ENCODE measurements around the gene NEURL1B. TPM values are rescaled to one million over a fixed set of nuclear protein-coding genes. Genes with fewer than 3 reads are reported as not detected.
A peak's percentile ranks its signal among the peaks of the same experiment; 100 is the strongest.

Gene NEURL1B
- polyA plus RNA-seq, 2 of the 4 experiments (the other 2 are of a cell fraction) = 0.89 to 2.1 TPM

GRCh38 chr5:172713113-172713808, 72.2 kb downstream of the NEURL1B start (continued):
- TF ChIP-seq, protein P1, sequence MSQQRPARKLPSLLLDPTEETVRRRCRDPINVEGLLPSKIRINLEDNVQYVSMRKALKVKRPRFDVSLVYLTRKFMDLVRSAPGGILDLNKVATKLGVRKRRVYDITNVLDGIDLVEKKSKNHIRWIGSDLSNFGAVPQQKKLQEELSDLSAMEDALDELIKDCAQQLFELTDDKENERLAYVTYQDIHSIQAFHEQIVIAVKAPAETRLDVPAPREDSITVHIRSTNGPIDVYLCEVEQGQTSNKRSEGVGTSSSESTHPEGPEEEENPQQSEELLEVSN (IDR thresholded peaks at IDR 0.05; ENCODE audit: borderline replicate concordance, low read depth) = no peak
- no peak for TF ChIP-seq CHD2 (IDR thresholded peaks at IDR 0.05; ENCODE audit: low read length, partially characterized antibody)

- Histone ChIP-seq H3K4me3 (no peak overlapping the region), H3K9me3 (no peaks in the 10 kb centered on the region), H3K4me2 (peak overlapping the region; percentile 65), H3K27ac (peak overlapping the region; percentile 98), H3K4me1 (peaks cover 45% of the 10 kb centered on the region)
- no peak for FAIRE-seq
- ChIA-PET CTCF (interaction anchor here (0.6 to 11.9 kb wide), 77 partner anchors 7 to 1580 kb away, joined by 3 to 480 read pairs (median 6); partner anchors contain the start of genes ATP6V0E1, DUSP1 and RPL26L1), POLR2A (interaction anchor here (0.7 to 1.9 kb wide), 11 partner anchors 51 to 270 kb away, joined by 3 to 68 read pairs (median 4); partner anchors contain the start of genes ATP6V0E1 and DUSP1)
- no peak for DNase-seq (ENCODE audit: low read depth in 1 of 2, low spot score in 1 of 2)
- 70% methylated on average over 8 of the region's 9 CpGs for WGBS (ENCODE audit: missing lambda C conversion rate)
- no peak for ATAC-seq
- TF ChIP-seq CBX2 (IDR thresholded peaks at IDR 0.05; ENCODE audit: borderline replicate concordance, low read depth) (no peak), MAFK (IDR thresholded peaks at IDR 0.05; ENCODE audit: partially characterized antibody) (no peak), HEYL (CRISPR knock-in tag; IDR thresholded peaks at IDR 0.05) (0 out of 2 replicates have a peak, but pooled peaks have one; percentile 10)
- TF ChIP-seq, protein P2, sequence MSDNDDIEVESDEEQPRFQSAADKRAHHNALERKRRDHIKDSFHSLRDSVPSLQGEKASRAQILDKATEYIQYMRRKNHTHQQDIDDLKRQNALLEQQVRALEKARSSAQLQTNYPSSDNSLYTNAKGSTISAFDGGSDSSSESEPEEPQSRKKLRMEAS (IDR thresholded peaks at IDR 0.05) = peak; percentile 21; the same call in 1 of the 2 replicates
These were observed 72.9 kb downstream of the NEURL1B start for GRCh38 chr5:172713809-172714490.

DNA sequence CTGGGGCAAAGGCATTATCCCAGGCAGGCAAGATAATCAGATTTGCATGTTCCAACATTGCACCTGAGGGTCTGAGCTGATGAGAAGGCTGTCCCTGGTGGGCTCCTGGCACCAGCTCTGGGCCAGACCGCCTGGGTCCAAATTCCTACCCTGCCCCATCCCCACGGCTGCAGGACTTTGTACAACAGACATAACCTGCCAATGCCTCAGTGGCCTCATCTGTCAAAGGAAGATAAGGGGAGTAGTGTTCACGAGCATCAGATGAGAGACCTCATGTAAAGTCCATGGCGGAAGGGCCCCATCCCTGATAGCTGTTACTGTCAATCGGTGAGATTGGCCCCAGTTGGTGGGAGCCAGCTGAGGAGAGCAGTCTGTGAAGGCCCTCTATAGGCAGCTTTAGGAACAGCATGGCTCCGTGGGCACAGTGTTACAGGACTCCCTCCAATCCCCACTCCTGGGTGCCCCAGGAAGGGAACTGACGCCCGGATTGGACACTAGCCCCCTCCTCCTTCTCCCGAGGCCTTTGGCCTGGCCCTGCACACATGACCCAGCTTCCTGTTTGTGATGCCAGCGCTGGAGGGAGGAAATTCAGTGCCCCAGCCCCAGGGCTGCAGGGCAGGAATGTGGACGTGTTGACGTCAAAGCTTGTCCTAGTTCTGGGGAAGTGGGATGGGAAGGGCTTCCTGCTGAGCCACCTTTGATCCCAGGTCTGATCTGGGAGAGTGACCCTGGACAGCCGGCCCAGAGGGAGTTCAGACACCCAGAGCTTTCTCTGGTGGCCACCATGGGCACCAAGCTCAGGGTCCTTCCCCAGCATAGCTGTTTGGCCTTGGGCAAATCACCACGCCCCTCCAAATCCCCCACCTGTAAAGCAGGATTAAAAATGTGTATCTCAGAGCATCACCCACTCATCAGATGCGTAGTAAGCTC, 73.7 kb downstream of the NEURL1B start:
- peak; percentile 82 to 89 for ATAC-seq
- CTCF ChIA-PET = interaction anchor here (0.6 to 11.9 kb wide), 47 partner anchors 8 to 1579 kb away, joined by 3 to 480 read pairs (median 6); partner anchors contain the start of genes DUSP1 and RPL26L1
- TF ChIP-seq PBX3 (IDR thresholded peaks at IDR 0.05) (peak; percentile 82), KDM5A (IDR thresholded peaks at IDR 0.05) (no peak), ZC3H11A (IDR thresholded peaks at IDR 0.05) (no peak), ATOH8 (CRISPR knock-in tag; IDR thresholded peaks at IDR 0.05; ENCODE audit: low read depth) (peak; percentile 40; the same call in 1 of the 2 replicates), CBX8 (IDR thresholded peaks at IDR 0.05) (no peak), ZNF302 (CRISPR knock-in tag; IDR thresholded peaks at IDR 0.05) (peak; percentile 54; the same call in 1 of the 2 replicates), TFCP2L1 (CRISPR knock-in tag; IDR thresholded peaks at IDR 0.05) (peak; percentile 69; the same call in 1 of the 2 replicates), SMC3 (IDR thresholded peaks at IDR 0.05) (peak; percentile 70), NFE2L2 (conservative IDR thresholded peaks at IDR 0.05; ENCODE audit: low read length) (no peak), EHF (CRISPR knock-in tag; IDR thresholded peaks at IDR 0.05) (peak; percentile 68; the same call in 1 of the 2 replicates), NPAS2 (CRISPR knock-in tag; IDR thresholded peaks at IDR 0.05; ENCODE audit: borderline replicate concordance) (no peak), FOSB (CRISPR knock-in tag; IDR thresholded peaks at IDR 0.05) (peak; percentile 19; the same call in 1 of the 2 replicates), GATA3 (IDR thresholded peaks at IDR 0.05; ENCODE audit: borderline replicate concordance) (peak; percentile 99), EP300 (IDR thresholded peaks at IDR 0.05) (peak; percentile 99 to 100), FOSL2 (IDR thresholded peaks at IDR 0.05) (peak; percentile 33; the same call in 1 of the 2 replicates), FOSL2 (CRISPR knock-in tag; IDR thresholded peaks at IDR 0.05) (peak; percentile 81), CTCF (IDR thresholded peaks at IDR 0.05) (peak; percentile 63), CHD2 (IDR thresholded peaks at IDR 0.05; ENCODE audit: low read length, partially characterized antibody) (no peak), ZFP36 (IDR thresholded peaks at IDR 0.05; ENCODE audit: borderline replicate concordance, partially characterized antibody) (no peak)
- TF ChIP-seq, protein P3, sequence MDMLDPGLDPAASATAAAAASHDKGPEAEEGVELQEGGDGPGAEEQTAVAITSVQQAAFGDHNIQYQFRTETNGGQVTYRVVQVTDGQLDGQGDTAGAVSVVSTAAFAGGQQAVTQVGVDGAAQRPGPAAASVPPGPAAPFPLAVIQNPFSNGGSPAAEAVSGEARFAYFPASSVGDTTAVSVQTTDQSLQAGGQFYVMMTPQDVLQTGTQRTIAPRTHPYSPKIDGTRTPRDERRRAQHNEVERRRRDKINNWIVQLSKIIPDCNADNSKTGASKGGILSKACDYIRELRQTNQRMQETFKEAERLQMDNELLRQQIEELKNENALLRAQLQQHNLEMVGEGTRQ (IDR thresholded peaks at IDR 0.05) = peak; percentile 88
- TF ChIP-seq, protein P2 (IDR thresholded peaks at IDR 0.05) = peak; percentile 92

More for the DNA sequence above, 73.7 kb downstream of the NEURL1B start:
- POLR2A ChIA-PET = interaction anchor here (0.5 to 1.6 kb wide), 16 partner anchors 43 to 269 kb away, joined by 3 to 68 read pairs (median 5); partner anchors contain the start of genes ATP6V0E1, DUSP1 and RPL26L1
- peak overlapping the region; percentile 65 for H3K4me2 ChIP-seq
- H3K4me1 ChIP-seq = peaks cover 45% of the 10 kb centered on the region
- H3K9me3 ChIP-seq = no peaks in the 10 kb centered on the region
- H3K4me3 ChIP-seq = no peak overlapping the region
- DNase-seq (ENCODE audit: low read depth in 1 of 2, low spot score in 1 of 2) = peak; percentile 98 to 99
- WGBS (ENCODE audit: missing lambda C conversion rate) = 17% methylated on average over 13 of the region's 15 CpGs
- H3K27ac ChIP-seq = peak overlapping the region; percentile 98
- FAIRE-seq = peak; percentile 92

Measured in A549 (cell line).